ENCODE results near the gene INHBC. TPM values are rescaled to one million over a fixed set of nuclear protein-coding genes. Genes with fewer than 3 reads are reported as not detected.

The INHBC gene
- total RNA-seq, 2 experiments from 2014 or later = 0.36 TPM; not detected in 1

DNA sequence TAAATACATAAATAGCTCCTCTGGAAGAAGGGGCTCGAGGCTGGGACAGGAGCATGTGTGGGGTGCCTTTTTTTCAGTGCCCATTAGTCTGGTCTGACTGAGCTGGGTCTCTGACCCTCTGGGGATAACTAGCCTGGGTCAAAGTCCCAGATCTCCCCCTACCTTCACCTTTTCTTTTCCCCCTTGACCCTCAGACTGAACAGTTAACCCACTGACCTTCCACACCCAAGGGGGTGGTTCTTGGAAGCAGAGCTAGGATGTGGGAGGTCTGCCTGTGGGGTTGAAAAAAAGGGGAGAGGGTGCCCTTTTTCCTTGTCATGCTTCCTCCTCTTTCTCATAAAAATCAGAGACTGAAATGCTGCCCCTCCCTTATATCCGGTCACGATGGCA is 24.1 kb downstream of the INHBC start:
- ChIA-PET POLR2A (interaction anchor here (0.6 to 2.0 kb wide), 9 partner anchors 18 to 221 kb away, joined by 3 to 10 read pairs (median 4); partner anchors contain the start of genes ARHGAP9 and DCTN2), CTCF (ENCODE audit: unreplicated experiment) (interaction anchor here (0.6 to 1.6 kb wide), 12 partner anchors 8 to 772 kb away, joined by 3 to 6 read pairs (median 3); partner anchors contain the start of genes ARHGAP9 and B4GALNT1)
- H3K4me2 ChIP-seq (ENCODE audit: low read length) = peak overlapping the region; percentile 90
- H2AFZ ChIP-seq (ENCODE audit: low read length) = peak overlapping the region; percentile 81
- no peak for DNase-seq (ENCODE audit: low spot score)
- intact Hi-C loops (cut with micrococcal nuclease; ENCODE audit: unreplicated experiment) = loop anchor here (1.0 kb wide), 2 partner anchors 21 to 62 kb away; partner anchors contain the start of genes ARHGAP9 and DDIT3
- H3K27ac ChIP-seq (ENCODE audit: low read depth, low read length, poor library complexity, severe bottlenecking) = peak overlapping the region; percentile 71
- H3K36me3 ChIP-seq (ENCODE audit: insufficient read depth, low read length) = no peaks in the 10 kb centered on the region
- TF ChIP-seq, protein P1, sequence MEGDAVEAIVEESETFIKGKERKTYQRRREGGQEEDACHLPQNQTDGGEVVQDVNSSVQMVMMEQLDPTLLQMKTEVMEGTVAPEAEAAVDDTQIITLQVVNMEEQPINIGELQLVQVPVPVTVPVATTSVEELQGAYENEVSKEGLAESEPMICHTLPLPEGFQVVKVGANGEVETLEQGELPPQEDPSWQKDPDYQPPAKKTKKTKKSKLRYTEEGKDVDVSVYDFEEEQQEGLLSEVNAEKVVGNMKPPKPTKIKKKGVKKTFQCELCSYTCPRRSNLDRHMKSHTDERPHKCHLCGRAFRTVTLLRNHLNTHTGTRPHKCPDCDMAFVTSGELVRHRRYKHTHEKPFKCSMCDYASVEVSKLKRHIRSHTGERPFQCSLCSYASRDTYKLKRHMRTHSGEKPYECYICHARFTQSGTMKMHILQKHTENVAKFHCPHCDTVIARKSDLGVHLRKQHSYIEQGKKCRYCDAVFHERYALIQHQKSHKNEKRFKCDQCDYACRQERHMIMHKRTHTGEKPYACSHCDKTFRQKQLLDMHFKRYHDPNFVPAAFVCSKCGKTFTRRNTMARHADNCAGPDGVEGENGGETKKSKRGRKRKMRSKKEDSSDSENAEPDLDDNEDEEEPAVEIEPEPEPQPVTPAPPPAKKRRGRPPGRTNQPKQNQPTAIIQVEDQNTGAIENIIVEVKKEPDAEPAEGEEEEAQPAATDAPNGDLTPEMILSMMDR (conservative IDR thresholded peaks at IDR 0.05; ENCODE audit: low read length) = no peak
- TF ChIP-seq EZH2phosphoT487 (IDR thresholded peaks at IDR 0.05; ENCODE audit: borderline replicate concordance, low read depth, low read length) = no peak
- no peaks in the 10 kb centered on the region for H3K9me2 ChIP-seq (ENCODE audit: insufficient read depth, low read length)
- H3K4me1 ChIP-seq (ENCODE audit: insufficient read depth, low read length, poor library complexity, severe bottlenecking) = peaks cover 47% of the 10 kb centered on the region
- BruUV-seq (replicated peaks) = TSS peak; percentile 88
- H3K4me3 ChIP-seq (ENCODE audit: low read depth, low read length, poor library complexity, severe bottlenecking) = peak overlapping the region; percentile 77
- H3K9me3 ChIP-seq (ENCODE audit: low read length) = no peaks in the 10 kb centered on the region
- H3K79me2 ChIP-seq (ENCODE audit: insufficient read depth, low read depth, low read length) = no peaks in the 10 kb centered on the region
- no peaks in the 10 kb centered on the region for H4K20me1 ChIP-seq (ENCODE audit: insufficient read depth, low read length)

DNA sequence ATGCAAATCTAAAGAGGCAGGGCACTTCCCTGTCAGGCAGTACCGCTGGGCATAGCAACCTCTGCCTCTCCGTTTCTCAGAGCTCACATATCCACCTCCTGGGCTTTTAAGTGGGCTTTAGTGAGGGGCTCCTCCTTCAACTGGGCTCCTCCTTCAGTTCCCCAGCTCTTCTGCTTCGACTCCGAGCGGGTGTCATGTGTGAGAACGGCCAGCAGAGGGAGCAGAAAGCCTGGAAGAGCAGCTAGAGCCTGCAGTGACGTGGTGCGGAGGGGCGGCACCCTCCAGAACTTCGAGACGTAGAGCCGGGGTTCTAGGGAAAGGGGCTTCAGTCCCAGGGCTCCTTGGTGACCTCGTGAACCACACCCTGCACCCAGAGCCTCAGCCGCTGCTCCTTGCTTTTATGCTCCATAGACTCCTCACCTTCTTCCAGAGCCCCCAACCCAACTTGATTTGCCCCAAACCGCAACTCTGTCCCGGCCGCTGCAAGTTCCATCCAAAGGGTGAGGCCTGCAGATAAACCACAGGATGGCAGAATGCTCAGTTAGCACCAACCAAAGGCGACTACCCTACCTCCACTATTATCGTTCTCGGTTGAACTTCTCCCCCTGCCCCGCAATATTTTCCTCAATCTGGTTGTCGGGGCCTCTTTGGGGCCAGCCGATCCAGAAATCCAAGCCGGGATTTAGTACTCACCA is 24.6 kb downstream of the INHBC start:
- TF ChIP-seq, protein P1 (conservative IDR thresholded peaks at IDR 0.05; ENCODE audit: low read length) = peak; percentile 95
- no peak for TF ChIP-seq EZH2phosphoT487 (IDR thresholded peaks at IDR 0.05; ENCODE audit: borderline replicate concordance, low read depth, low read length)
- Histone ChIP-seq H3K36me3 (ENCODE audit: insufficient read depth, low read length) (no peaks in the 10 kb centered on the region), H3K9me3 (ENCODE audit: low read length) (no peaks in the 10 kb centered on the region), H3K4me1 (ENCODE audit: insufficient read depth, low read length, poor library complexity, severe bottlenecking) (peaks cover 47% of the 10 kb centered on the region), H3K4me2 (ENCODE audit: low read length) (peak overlapping the region; percentile 90), H4K20me1 (ENCODE audit: insufficient read depth, low read length) (no peaks in the 10 kb centered on the region), H3K4me3 (ENCODE audit: low read depth, low read length, poor library complexity, severe bottlenecking) (peak overlapping the region; percentile 77), H3K27ac (ENCODE audit: low read depth, low read length, poor library complexity, severe bottlenecking) (peak overlapping the region; percentile 71), H3K9me2 (ENCODE audit: insufficient read depth, low read length) (no peaks in the 10 kb centered on the region), H3K79me2 (ENCODE audit: insufficient read depth, low read depth, low read length) (no peaks in the 10 kb centered on the region), H2AFZ (ENCODE audit: low read length) (peak overlapping the region; percentile 81)
- no TSS peak for BruUV-seq (replicated peaks)
- CTCF ChIA-PET (ENCODE audit: unreplicated experiment) = interaction anchor here (0.6 to 1.6 kb wide), 11 partner anchors 9 to 773 kb away, joined by 3 to 6 read pairs (median 3); partner anchors contain the start of genes ARHGAP9 and B4GALNT1
- POLR2A ChIA-PET = interaction anchor here (0.6 to 2.0 kb wide), 9 partner anchors 21 to 221 kb away, joined by 3 to 10 read pairs (median 4); partner anchors contain the start of genes ARHGAP9 and DCTN2
- intact Hi-C loops (cut with micrococcal nuclease; ENCODE audit: unreplicated experiment) = loop anchor here (1.0 kb wide), 2 partner anchors 20 to 61 kb away; partner anchors contain the start of genes ARHGAP9 and DDIT3
- peak; percentile 94 for DNase-seq (ENCODE audit: low spot score)

Measured in OCI-LY7 (cell line).